ENCODE results near the gene MBD5.

The MBD5 gene

GRCh38 chr2:148548716-148549400, 528.0 kb downstream of the MBD5 start:
- no peak for DNase-seq (ENCODE audit: low spot score)

GRCh38 chr2:148552675-148553331, 531.9 kb downstream of the MBD5 start:
- no peak for DNase-seq (ENCODE audit: low spot score)

- DNase-seq (ENCODE audit: low spot score), result no peak
Measured at GRCh38 chr2:148553332-148553887, 532.5 kb downstream of the MBD5 start.

GRCh38 chr2:148554459-148555247, 533.8 kb downstream of the MBD5 start:
- DNase-seq (ENCODE audit: low spot score), result no peak

GRCh38 chr2:148555622-148556294, 534.9 kb downstream of the MBD5 start:
- no peak for DNase-seq (ENCODE audit: low spot score)

GRCh38 chr2:148557844-148558436, 537.0 kb downstream of the MBD5 start:
- DNase-seq (ENCODE audit: low spot score), result no peak

- DNase-seq (ENCODE audit: low spot score), result no peak
Measured at GRCh38 chr2:148560496-148560895, 539.6 kb downstream of the MBD5 start.

GRCh38 chr2:148561389-148561788, 540.5 kb downstream of the MBD5 start:
- no peak for DNase-seq (ENCODE audit: low spot score)

GRCh38 chr2:148565272-148565894, 544.5 kb downstream of the MBD5 start:
- DNase-seq (ENCODE audit: low spot score), result peak; percentile 32

Data from HuH-7 (cell line).